HepG2 (cell line): ENCODE data around the gene ANKRD36C.
"Not testable (repeated sequence)": the region's sequence is repeated elsewhere in the genome, so short reads cannot be mapped to it uniquely, and the experiment has no call there.

Experiments
- CTCF ChIP-seq: sonication (generic); formaldehyde crosslinking; IDR thresholded peaks from 2 replicates; pipeline ENCODE4 v1.5.0; 2020; ENCODE audit warnings: mild to moderate bottlenecking, missing genetic modification reagents, moderate library complexity
- GABPB1 ChIP-seq: IDR thresholded peaks from 2 replicates; pipeline ENCODE4 v1.6.1; 2016; ENCODE audit warnings: mild to moderate bottlenecking, missing genetic modification reagents, moderate library complexity, missing compliant biosample characterization
- GRHL1 ChIP-seq: sonication (generic); formaldehyde crosslinking; conservative IDR thresholded peaks from 2 replicates; pipeline ENCODE4 v1.8.0; 2022; ENCODE audit warnings: missing genetic modification reagents
- MAX ChIP-seq: IDR thresholded peaks from 2 replicates; pipeline ENCODE4 v1.6.1; 2012; ENCODE audit warnings: inconsistent platforms
- MYC ChIP-seq: sonication (generic); formaldehyde crosslinking; IDR thresholded peaks from 2 replicates; pipeline ENCODE4 v1.9.0; 2021; ENCODE audit warnings: missing genetic modification reagents, borderline replicate concordance
- POLR2A ChIP-seq, 2 experiments: IDR thresholded peaks; 2 replicates each; pipeline ENCODE4 v1.6.1; 2011; ENCODE audit warnings: low read depth in 2 of 2, low read length in 2 of 2, mild to moderate bottlenecking in 1 of 2, moderate library complexity in 1 of 2; ENCODE audit not compliant: insufficient read depth in 1 of 2
- RFX5 ChIP-seq: IDR thresholded peaks from 2 replicates; pipeline ENCODE4 v1.6.1; 2011; ENCODE audit warnings: low read depth, low read length, improper control_type of control experiment
- SP2 ChIP-seq: sonication (generic); formaldehyde crosslinking; IDR thresholded peaks from 2 replicates; pipeline ENCODE4 v1.5.1; 2020; ENCODE audit warnings: mild to moderate bottlenecking, missing genetic modification reagents
- TGIF2 ChIP-seq: IDR thresholded peaks from 2 replicates; pipeline ENCODE4 v1.6.1; 2016; ENCODE audit warnings: control low read depth, missing compliant biosample characterization
- TP53 ChIP-seq: sonication (generic); formaldehyde crosslinking; conservative IDR thresholded peaks from 2 replicates; pipeline ENCODE4 v1.4.0; 2020; ENCODE audit warnings: missing genetic modification reagents

GRCh38 chr2:95930740-95931139 is 60.9 kb downstream of the ANKRD36C start:
- TF ChIP-seq SP2 (CRISPR knock-in tag); TGIF2; RFX5; MAX; GABPB1 (CRISPR knock-in tag); CTCF (CRISPR knock-in tag); POLR2A (IDR thresholded peaks at IDR 0.05; ENCODE audit: insufficient read depth in 1 of 2, low read depth in 2 of 2, low read length in 2 of 2); GRHL1; MYC (CRISPR knock-in tag); TP53: not testable (repeated sequence)
